HG03342 (cell line): ENCODE results near the gene MFAP3L.

ENCODE experiments used
- ATAC-seq: cut with Tn5 transposase; IDR thresholded peaks from one replicate; pipeline ENCODE4 v1.9.1; 2021; ENCODE audit warnings: mild to moderate bottlenecking, moderate library complexity; ENCODE audit not compliant: unreplicated experiment

Gene MFAP3L

GRCh38 chr4:170025523-170026252 is 507 bp downstream of the MFAP3L start:
- no peak for ATAC-seq

- ATAC-seq, result no peak
These were observed 4.0 kb downstream of the MFAP3L start for GRCh38 chr4:170022211-170022610.

- ATAC-seq, result no peak
These were observed 8.9 kb downstream of the MFAP3L start for GRCh38 chr4:170017252-170017651.

DNA sequence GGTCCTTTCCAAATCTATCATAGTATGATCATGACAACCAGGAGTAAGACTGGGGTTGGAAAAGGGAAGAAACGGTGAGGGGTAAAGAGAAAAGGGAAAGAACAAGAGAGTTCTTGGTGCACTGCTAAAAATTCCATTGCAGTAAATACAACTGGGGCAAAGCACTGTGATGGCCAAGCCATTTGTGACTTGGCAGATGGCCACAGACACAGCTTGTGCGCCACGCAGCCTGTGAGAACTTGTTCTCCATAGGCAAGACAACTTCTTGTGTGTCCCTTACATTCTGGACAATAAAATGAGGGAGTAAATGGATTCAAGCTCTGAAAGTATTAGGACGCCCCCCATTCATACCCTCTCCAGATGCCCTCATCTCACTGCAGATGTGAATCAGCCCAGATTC is 10.9 kb downstream of the MFAP3L start:
- no peak for ATAC-seq

GRCh38 chr4:170014359-170015011 is 11.7 kb downstream of the MFAP3L start:
- ATAC-seq, result no peak

DNA sequence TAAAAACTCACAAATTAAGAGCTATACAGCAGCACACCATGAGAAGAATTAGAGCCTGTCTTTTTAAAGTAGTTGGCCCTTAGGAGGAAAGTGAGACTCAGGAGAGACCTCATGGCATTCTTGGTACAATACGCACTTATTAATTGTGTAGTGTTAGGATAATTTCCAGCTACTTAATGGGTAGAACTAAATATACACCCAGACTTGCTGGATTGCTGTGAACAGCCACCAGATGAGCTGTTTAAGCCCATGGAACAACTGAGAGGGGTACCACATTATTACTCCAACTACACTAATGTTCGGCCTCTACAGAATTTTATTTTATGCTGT is 13.6 kb downstream of the MFAP3L start:
- no peak for ATAC-seq

DNA sequence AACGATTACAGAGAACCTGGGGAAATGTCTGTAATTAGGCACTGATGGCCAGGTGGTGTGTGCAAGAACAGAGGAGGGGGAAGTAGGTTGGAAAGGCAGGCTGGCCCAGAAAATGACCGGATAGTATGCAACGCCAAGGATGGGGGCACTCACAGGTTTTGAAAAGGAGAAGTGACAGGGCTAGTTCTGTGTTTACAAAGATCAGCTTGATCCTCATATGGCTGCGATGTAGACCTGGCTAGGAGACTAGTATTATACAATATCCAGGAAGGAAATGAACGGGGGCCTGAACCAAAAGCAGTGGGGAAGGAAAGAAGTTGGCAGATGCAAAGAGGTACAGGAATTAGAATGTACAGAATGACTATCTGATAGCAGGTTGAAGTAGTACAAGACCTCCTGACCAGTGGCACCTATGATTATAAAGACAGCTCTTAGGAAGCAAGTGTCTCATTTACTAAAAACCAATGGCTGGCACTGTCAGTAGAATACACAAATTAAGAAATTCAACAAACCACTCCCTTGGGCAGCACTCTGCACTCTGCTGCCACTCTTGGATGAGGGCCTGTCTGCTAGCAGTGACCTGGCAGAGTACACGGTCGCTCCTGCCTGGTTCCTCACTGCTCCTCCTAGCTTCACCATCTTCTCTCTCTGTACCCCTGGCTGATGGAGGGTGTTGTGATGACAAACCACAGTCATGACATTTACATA is 14.1 kb downstream of the MFAP3L start:
- no peak for ATAC-seq

GRCh38 chr4:170009291-170009690 is 16.9 kb downstream of the MFAP3L start:
- ATAC-seq, result no peak

DNA sequence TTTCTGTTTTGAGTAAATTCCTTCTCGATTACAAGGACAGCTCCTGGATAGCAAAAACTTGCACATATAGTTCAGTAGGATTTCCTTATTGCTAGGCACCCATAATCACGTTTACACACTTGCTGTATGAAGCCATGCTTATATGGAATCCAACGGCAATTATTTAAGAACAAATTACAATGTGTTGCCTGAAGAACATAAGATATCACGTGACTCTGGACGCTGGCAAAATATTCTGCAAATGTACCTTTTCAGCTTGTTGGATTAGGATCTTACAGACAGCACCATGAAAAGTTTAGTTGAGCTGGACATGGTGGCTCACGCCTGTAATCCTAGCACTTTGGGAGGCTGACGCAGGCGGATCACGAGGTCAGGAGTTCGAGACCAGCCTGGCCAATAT is 17.4 kb downstream of the MFAP3L start:
- no peak for ATAC-seq

GRCh38 chr4:170008371-170008770 is 17.8 kb downstream of the MFAP3L start:
- no peak for ATAC-seq

DNA sequence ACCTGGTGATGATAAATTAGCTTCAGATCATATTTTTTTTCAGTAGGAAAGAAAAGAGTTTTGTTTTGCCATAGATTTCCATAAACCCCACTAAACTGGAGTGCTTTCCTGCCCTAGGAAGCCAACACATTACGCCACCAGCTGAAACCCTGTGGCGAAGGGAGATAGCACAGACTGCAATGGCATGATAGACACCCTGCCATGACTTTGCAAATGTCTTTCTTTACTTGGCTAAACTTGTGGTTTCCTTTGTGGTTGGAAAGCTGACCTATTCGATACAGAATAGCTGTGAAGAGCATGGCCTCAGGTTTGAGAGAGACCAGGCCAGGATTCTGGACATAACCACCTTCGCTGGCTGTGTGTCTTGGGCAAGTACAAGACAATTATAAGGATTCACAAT is 19.1 kb downstream of the MFAP3L start:
- ATAC-seq, result no peak

- ATAC-seq, result no peak
These were observed 20.7 kb downstream of the MFAP3L start for GRCh38 chr4:170005472-170005871.

DNA sequence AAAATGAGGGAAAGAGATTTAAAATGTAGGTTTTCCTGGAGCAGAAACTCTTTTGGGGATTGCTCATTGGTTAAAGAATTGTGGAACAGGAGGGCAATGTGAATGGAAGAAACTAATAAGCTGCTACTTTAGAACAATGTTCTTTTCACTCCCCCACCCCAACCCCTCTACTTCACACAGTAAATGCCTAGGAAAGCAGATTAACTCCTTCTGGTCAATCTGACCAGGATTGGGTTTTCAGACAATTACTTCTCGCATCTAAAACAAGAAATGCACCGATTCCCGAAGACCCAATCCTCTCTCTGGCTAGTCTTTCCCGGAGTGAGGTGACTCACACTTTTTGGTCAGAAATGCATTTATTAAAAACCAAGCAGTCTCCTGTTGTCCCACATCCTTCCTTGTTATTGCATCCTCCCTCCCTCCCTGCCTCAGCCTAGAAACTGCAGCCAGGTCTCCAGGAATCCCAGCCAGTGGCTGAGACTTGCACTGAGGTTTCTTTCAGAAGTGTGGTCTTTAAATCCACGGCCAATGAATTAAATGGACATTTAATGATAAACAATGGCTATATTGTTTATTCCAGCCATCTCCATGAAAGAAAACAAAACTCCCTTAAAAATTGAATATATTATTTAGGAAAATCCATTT is 21.4 kb downstream of the MFAP3L start:
- ATAC-seq, result no peak

- ATAC-seq, result peak; percentile 47
These were observed 22.8 kb downstream of the MFAP3L start for GRCh38 chr4:170003071-170004070.

DNA sequence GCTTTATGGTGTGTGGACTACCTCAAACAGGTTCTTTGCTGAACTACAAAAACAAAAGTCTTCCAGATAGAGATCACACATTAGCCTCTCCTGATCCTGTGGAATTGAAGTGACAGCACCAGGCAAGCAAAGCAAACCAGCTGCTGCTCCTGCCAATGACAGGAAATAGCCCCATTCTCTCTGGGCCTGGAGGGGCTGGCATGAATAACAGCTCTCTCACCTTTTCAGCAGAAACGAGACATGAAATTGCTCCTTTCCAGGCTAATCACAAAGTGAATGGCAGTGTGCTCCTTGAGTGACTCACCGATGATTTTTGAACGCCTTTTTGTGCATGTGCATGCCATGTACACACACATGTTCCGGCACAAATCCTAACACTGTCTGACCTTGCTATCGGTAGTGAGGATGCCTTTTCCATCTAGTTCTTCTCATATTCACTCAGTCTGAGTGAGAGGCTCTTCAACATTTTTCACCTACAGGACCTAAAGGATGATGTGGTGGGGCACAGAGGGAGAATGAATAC is 24.4 kb downstream of the MFAP3L start:
- ATAC-seq, result no peak

DNA sequence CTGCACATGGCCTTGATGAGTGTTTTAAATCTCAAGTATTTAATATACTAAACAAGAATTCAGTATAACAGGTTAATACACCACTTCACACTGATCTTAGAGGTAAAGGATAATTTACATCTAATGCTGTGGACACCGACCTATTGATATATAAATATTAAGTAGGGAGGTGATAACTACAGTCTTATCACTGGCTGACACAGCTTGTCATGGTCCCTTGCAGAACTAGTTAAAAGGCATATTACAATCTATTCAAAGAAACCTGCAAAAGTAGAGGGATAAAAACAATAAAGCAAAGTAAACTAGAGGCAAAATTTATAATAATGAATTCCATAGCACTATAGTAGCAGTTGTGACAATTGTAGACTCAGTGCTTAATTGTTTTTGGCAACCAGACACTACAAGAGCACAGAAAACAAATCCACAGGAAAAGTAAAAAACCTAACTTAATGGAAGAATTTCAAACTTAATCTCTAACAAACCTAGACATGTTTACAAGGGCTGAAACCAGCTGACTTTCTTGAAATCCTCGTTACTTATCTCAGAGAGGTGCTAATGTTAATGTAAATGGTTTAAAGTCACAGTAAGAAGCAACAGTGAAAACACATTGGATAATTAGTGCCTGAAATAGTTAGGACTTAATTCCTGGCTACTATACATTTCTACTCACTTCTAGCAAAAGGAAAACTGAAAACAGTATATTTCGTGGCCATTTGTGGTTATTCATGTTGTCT is 25.0 kb downstream of the MFAP3L start:
- ATAC-seq, result no peak

- ATAC-seq, result no peak
These were observed 26.3 kb downstream of the MFAP3L start for GRCh38 chr4:169999923-170000322.

DNA sequence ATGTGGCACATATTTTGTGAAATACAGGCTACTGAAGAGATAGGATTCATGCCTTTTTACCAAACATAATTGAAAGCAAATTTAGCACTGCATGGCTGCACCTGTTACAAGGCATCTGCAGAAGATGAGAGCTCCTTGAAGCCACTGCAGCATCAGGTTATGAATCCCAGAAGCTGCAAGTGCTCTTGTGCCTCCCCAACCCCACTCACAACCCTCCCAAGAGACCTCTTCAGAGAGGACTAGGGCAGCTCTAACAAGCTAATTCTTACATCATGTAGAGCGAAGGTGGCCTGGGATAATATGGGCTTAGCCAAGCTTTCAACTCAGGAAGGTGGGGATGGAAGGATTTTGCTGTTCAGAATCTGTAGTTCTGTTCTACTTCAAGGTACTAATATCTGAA is 27.2 kb downstream of the MFAP3L start:
- ATAC-seq, result no peak

DNA sequence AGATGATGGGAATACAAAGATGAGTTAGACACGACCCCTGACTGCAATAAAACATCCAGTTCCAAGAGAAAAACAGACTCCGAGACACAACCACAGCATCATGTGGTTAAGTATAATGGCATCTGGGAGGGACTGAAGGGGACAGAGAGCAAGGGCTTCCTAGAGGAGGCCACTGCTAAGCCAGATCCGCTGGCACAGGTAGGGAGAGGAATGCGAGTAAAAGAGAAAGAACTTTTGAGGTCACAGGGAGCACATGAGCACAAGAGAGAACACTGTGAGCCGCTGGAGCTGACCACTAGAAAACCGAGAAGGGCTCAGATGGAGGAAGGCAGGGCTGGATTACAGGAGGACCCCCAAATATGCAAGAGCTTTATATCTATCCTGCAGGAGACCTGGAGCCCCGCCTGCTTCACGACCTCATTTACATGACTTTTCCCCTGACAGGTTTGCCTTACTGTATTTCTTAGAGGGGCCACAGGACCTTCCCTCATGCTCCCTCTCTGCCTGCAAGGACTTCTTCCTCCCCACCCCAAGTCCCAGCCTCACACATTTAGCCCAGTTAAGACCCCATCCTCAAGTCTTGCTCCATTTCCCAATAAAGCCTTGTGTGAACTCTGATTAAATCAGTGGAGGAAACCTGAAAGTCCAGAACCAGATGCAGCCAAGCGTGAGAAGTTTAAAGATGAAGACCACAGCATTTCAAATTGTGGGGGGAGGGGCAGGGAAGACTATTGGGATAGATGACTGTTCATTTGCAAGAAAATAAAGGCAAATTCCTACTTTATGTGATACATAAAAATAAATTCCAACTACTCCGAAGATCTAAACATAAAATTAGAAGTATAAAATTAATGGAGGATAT is 29.6 kb downstream of the MFAP3L start:
- ATAC-seq, result no peak
